Lower leg skin (tissue), 4 donors: ENCODE results near the gene FNDC3B. TPM values are rescaled to one million over a fixed set of nuclear protein-coding genes. Genes with fewer than 3 reads are reported as not detected.

ENCODE experiments used
- DNase-seq, 2 donors: peaks; one replicate each; pipeline ENCODE4 v3.0.0-alpha.2; 2019; ENCODE audit warnings: low spot score in 2 of 2
- H3K4me3 ChIP-seq: fragments of 200-600 bp; sonication (generic); 2 replicates; pipeline ENCODE4 v1.5.1; 2017; ENCODE audit warnings: mild to moderate bottlenecking, low read depth; ENCODE audit not compliant: poor library complexity, severe bottlenecking
- POLR2A ChIP-seq, 2 donors: fragments of 450-650 bp; IDR thresholded peaks; one replicate each; pipeline ENCODE4 v1.6.1; 2016 to 2017; ENCODE audit warnings: antibody characterized with exemption in 2 of 2, mild to moderate bottlenecking in 1 of 2, moderate library complexity in 1 of 2
- WGBS, 2 donors: methylation state at CpG; one replicate each; pipeline ENCODE4 v1.1.5; 2018; 5-methylcytosine and 5-hydroxymethylcytosine counted together
- intact Hi-C: fragments of 100-400 bp; cut with DNase I; formaldehyde crosslinking; loops from one replicate; pipeline ENCODE4 v1.15.0; 2023; ENCODE audit warnings: low total_unique reads
- total RNA-seq, 4 donors: library from RNA; depleted of rRNA; stranded (reverse); fragments of >200 nt; gene quantifications; one replicate each; pipeline ENCODE4 v1.1.0, GENCODE V29; 2016
- TF ChIP-seq, protein P1 (sequence below), 3 donors: fragments of 450-650 bp; IDR thresholded peaks; one replicate each; pipeline ENCODE4 v1.5.1; 2016; ENCODE audit warnings: antibody characterized with exemption in 3 of 3, mild to moderate bottlenecking in 3 of 3, moderate library complexity in 2 of 3

FNDC3B gene
- total RNA-seq, 4 donors from 2014 or later = 22.9 to 39.3 (median 23.2) TPM

DNA sequence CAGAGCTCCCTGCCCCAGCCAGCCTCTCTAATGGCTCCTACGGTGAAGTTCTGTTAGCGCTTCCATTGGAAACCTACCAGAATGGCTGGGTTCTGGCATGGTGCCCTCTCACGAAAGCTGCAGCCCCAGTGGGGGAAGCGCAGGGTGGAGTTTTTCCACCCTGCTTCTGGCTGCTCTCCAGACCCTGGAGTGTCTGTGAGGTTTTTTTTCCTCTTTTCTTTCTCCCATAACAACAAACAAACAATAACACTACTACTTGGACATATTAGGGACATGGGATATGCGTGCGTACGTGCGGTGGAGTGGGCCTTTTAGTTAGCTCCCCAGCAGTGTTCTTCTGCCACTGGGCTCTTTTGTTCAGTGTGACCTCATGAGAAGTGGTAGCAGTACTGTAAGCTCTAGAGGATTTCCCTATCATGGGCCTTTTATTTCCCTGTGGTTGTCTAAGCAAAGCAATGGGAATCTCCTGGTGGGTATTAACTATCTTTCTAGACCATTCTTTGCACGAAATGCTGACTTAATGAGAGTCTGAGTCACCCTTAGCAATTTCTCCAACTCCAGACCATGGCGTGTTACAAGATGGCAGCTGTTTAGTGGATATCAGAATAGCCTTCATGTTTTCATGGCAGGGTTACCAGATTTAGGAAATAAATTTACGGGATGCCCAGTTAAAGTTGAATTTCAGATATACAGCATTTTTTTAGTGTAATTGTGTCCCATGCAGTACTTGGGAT lies 161.9 kb downstream of the FNDC3B start:
- intact Hi-C loops = no loop called here
- H3K4me3 ChIP-seq = no peak overlapping the region
- WGBS, 2 donors = 12 to 24% methylated on average over 11 of the region's 11 CpGs
- TF ChIP-seq, protein P1, sequence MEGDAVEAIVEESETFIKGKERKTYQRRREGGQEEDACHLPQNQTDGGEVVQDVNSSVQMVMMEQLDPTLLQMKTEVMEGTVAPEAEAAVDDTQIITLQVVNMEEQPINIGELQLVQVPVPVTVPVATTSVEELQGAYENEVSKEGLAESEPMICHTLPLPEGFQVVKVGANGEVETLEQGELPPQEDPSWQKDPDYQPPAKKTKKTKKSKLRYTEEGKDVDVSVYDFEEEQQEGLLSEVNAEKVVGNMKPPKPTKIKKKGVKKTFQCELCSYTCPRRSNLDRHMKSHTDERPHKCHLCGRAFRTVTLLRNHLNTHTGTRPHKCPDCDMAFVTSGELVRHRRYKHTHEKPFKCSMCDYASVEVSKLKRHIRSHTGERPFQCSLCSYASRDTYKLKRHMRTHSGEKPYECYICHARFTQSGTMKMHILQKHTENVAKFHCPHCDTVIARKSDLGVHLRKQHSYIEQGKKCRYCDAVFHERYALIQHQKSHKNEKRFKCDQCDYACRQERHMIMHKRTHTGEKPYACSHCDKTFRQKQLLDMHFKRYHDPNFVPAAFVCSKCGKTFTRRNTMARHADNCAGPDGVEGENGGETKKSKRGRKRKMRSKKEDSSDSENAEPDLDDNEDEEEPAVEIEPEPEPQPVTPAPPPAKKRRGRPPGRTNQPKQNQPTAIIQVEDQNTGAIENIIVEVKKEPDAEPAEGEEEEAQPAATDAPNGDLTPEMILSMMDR (IDR thresholded peaks at IDR 0.05) = no peak
- TF ChIP-seq POLR2A (IDR thresholded peaks at IDR 0.05) = no peak
- DNase-seq = peak; percentile 65 to 95

DNA sequence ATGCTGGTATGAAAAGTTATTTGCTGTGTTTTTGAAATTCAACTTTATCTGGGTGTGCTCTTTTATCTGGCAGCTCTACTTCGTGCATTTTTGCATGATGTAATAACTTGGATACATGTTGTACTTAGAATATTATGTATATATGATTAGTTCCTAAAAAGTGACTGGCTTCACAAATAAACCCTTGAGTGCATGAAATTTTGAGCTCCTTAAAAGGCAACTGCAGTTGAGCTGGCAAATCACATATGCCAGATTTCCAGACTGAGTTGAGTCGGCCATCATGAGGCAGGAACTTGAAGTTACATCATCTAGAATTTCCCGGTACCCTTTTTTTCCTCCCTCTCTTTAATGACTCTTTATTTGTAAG lies 162.5 kb downstream of the FNDC3B start:
- 4 to 9% methylated on average over 3 of the region's 3 CpGs for WGBS, 2 donors
- no peak for DNase-seq
- H3K4me3 ChIP-seq = no peak overlapping the region
- TF ChIP-seq, protein P1 (IDR thresholded peaks at IDR 0.05) = no peak
- TF ChIP-seq POLR2A (IDR thresholded peaks at IDR 0.05) = no peak
- intact Hi-C loops = no loop called here

DNA sequence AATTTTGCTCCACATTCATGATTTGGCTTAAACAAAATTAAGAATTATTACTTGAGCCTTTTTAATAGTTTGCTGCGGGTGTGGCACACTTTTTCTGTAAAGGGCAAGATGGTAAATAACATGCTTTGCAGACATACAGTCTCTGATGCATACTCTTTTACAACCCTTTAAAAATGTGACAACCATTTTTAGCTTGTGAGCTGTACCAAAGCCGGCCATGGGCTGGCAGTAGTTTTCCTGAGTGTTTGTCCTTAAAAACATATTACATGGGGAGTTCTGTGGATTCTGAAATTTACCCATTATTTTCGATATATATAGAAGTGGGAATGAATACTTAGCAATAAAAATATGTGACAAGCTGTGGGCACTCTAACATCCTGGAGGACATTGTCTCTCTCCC lies 163.4 kb downstream of the FNDC3B start:
- TF ChIP-seq POLR2A (IDR thresholded peaks at IDR 0.05) = no peak
- TF ChIP-seq, protein P1 (IDR thresholded peaks at IDR 0.05) = no peak
- 64 to 77% methylated on average over 3 of the region's 3 CpGs for WGBS, 2 donors
- intact Hi-C loops = no loop called here
- H3K4me3 ChIP-seq = no peak overlapping the region
- DNase-seq = no peak

DNA sequence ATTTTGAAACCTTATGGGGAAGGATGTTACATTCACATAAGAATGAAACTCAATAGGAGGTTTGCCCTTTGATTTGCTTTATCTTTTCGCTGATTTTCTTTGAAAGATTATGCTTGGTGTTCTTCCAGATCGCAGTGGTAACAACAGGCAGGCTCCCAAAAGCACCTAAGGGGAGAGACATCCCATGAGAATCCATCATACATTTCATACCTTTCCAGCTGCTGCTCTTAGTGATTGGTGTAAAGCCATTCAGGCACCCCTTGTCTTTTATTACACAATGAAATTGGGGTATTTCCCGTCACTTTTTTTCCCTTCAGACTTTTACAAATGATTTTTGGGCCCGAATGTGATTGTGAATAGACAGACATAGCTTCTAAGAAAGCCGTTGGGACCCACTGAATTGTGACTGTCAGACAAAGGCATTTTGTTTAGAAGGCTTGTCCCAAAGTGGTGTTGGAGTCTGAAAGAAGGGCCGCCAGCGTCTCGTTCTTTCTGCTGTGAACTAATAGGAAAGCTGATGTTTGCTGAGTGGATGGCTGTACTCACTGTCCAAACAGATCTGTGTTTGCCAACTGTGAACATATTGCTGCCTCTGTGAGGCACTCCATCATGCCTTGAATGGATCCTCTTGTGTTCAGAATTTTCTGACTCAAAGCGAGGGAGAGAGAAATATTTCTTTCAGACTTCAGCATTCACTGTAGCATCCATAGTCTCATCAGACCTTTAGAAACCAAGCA lies 164.3 kb downstream of the FNDC3B start:
- no peak overlapping the region for H3K4me3 ChIP-seq
- 42 to 43% methylated on average over 9 of the region's 9 CpGs for WGBS, 2 donors
- intact Hi-C loops = no loop called here
- DNase-seq = no peak
- no peak for TF ChIP-seq POLR2A (IDR thresholded peaks at IDR 0.05)
- TF ChIP-seq, protein P1 (IDR thresholded peaks at IDR 0.05) = no peak

DNA sequence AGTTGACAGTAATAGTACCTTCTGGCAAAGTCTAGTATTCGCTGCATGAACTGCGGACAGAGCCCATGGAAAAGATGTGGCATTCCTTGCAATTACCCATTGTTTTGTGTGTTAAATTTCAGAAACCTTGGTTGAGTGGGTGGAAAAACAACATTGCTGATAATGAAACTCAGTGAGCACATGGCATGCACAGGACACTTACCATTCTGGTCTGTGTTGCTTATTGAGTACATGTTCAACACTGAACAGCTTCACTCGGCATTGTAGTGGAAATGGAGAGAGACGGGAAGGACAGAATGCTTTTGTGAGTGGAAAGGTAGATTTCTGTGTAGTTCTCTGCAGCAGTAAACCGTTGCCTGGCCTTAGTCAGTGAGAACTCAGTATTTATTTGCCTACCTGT lies 165.3 kb downstream of the FNDC3B start:
- no peak for TF ChIP-seq POLR2A (IDR thresholded peaks at IDR 0.05)
- TF ChIP-seq, protein P1 (IDR thresholded peaks at IDR 0.05) = no peak
- DNase-seq = no peak
- no peak overlapping the region for H3K4me3 ChIP-seq
- intact Hi-C loops = no loop called here
- 88 to 93% methylated on average over 5 of the region's 5 CpGs for WGBS, 2 donors
